Neural progenitor cell (in vitro differentiated cells): ENCODE measurements around the gene CORT.

Experiments
- EZH2 ChIP-seq: fragments of 200-600 bp; sonication (generic); IDR thresholded peaks from 2 replicates; pipeline ENCODE4 v1.6.1; 2017; ENCODE audit warnings: antibody characterized with exemption, mild to moderate bottlenecking, moderate library complexity
- EZH2phosphoT487 ChIP-seq: fragments of 200-600 bp; sonication (generic); IDR thresholded peaks from 2 replicates; pipeline ENCODE4 v1.6.1; 2017; ENCODE audit warnings: antibody characterized with exemption
- TF ChIP-seq, protein P1 (sequence below): fragments of 200-600 bp; sonication (generic); IDR thresholded peaks from 2 replicates; pipeline ENCODE4 v1.5.1; 2017; ENCODE audit warnings: antibody characterized with exemption, mild to moderate bottlenecking

DNA sequence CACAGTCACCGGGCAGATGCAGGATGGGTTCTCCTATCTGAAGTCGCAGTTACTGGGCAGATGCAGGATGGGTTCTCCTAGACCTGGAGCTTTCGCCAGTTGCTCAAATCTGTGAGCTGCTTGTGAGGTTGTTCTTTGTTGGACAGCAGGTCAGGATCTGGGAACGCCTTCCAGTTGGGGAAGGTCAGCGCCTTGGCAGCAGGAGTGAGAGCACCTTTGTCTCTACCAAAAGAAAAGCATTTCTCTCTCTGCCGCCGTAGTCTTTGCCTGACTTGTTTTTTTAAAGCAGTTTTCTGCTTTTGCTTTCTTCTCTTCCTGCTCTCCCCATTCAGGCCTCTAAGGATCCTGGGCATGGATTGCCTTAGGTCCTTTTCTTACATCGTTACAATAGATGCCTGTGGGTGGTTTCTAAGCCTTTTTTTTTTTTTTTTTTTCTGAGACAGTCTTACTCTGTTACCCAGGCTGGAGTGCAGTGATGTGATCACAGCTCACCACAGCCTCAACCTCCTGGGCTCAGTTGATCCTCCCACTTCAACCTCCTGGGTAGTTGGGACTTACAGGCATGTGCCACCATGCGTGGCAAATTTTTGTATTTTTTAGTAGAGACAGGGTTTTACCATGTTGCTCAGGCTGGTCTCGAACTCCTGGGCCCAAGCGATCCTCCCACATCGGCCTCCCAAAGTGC, 40.6 kb downstream of the CORT start:
- TF ChIP-seq, protein P1, sequence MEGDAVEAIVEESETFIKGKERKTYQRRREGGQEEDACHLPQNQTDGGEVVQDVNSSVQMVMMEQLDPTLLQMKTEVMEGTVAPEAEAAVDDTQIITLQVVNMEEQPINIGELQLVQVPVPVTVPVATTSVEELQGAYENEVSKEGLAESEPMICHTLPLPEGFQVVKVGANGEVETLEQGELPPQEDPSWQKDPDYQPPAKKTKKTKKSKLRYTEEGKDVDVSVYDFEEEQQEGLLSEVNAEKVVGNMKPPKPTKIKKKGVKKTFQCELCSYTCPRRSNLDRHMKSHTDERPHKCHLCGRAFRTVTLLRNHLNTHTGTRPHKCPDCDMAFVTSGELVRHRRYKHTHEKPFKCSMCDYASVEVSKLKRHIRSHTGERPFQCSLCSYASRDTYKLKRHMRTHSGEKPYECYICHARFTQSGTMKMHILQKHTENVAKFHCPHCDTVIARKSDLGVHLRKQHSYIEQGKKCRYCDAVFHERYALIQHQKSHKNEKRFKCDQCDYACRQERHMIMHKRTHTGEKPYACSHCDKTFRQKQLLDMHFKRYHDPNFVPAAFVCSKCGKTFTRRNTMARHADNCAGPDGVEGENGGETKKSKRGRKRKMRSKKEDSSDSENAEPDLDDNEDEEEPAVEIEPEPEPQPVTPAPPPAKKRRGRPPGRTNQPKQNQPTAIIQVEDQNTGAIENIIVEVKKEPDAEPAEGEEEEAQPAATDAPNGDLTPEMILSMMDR, result no peak
- no peak for TF ChIP-seq EZH2phosphoT487
- no peak for TF ChIP-seq EZH2
